DMS114 treated with DMSO at 0.1 percent for 48 hours (cell line): Measurements from ENCODE around the gene NFATC1.
"Not testable (repeated sequence)": the region's sequence is repeated elsewhere in the genome, so short reads cannot be mapped to it uniquely, and the experiment has no call there.

ENCODE experiments used
- DNase-seq: peaks from one replicate; lab custom pipeline; 2025; ENCODE audit not compliant: unreplicated experiment; lab: John Stamatoyannopoulos, UW

The NFATC1 gene

GRCh38 chr18:79375441-79376154, 20.1 kb upstream of the NFATC1 start:
- DNase-seq: no peak

GRCh38 chr18:79376661-79377060, 19.1 kb upstream of the NFATC1 start:
- not testable (repeated sequence) for DNase-seq

GRCh38 chr18:79377187-79377891, 18.4 kb upstream of the NFATC1 start:
- DNase-seq: no peak

- no peak for DNase-seq
Observed at GRCh38 chr18:79378536-79379250, 17.0 kb upstream of the NFATC1 start.

GRCh38 chr18:79379251-79379905, 16.4 kb upstream of the NFATC1 start:
- no peak for DNase-seq

GRCh38 chr18:79379931-79380815, 15.6 kb upstream of the NFATC1 start:
- no peak for DNase-seq

GRCh38 chr18:79380816-79381806, 14.6 kb upstream of the NFATC1 start:
- no peak for DNase-seq

GRCh38 chr18:79381811-79382311, 13.9 kb upstream of the NFATC1 start:
- DNase-seq: no peak

- DNase-seq: no peak
Observed at GRCh38 chr18:79382681-79383387, 12.9 kb upstream of the NFATC1 start.

- no peak for DNase-seq
Observed at GRCh38 chr18:79383388-79384056, 12.2 kb upstream of the NFATC1 start.

- DNase-seq: no peak
Observed at GRCh38 chr18:79384151-79384807, 11.5 kb upstream of the NFATC1 start.

GRCh38 chr18:79384834-79385233, 10.9 kb upstream of the NFATC1 start:
- no peak for DNase-seq

- no peak for DNase-seq
Observed at GRCh38 chr18:79385326-79385707, 10.4 kb upstream of the NFATC1 start.

- no peak for DNase-seq
Observed at GRCh38 chr18:79385708-79386341, 9.9 kb upstream of the NFATC1 start.

GRCh38 chr18:79386547-79386946, 9.2 kb upstream of the NFATC1 start:
- no peak for DNase-seq

- DNase-seq: no peak
Observed at GRCh38 chr18:79387214-79387613, 8.5 kb upstream of the NFATC1 start.

- DNase-seq: no peak
Observed at GRCh38 chr18:79387615-79388014, 8.1 kb upstream of the NFATC1 start.
